Stimulated activated CD4-positive, alpha-beta T cell treated with anti-CD3 and anti-CD28 coated beads, Interleukin-2, amount 100 ng/mL, for 4 hours (primary cell): ENCODE results near the gene SLC48A1.

Source experiments
- DNase-seq: peaks from one replicate; pipeline ENCODE4 v3.0.0-alpha.2; 2020; ENCODE audit warnings: low read depth

SLC48A1 gene

DNA sequence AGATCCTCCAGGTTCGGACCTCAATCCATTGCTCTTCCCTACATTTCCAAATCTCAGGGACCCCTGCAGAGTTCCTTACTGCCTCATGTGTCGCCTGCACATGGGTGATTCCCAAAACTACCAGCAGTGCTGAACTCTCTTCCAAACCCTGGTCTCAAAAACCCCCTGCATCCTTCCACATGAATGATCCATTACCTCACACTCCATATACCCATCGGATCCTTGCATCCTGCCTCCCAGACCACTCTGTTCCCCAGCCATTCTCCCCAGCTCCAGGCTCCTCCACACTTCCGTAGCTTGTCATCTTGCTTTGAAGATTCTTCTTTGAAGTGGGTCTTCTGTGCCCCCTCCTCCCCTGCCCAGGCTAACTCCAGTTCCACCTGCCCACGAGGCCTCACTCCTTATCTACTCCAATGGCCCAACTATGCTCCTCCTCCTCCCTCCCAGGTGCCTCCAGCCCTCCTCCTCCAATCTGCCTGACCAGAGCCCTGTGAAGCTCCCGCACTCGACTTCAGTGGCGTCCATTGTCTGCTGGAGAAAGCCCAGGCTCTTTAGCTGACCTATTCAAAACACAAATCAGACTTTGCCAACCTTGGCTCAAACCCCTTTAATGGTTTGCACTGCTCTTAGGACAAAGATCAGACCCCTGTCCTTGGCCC is 28.1 kb upstream of the SLC48A1 start:
- DNase-seq = no peak

DNA sequence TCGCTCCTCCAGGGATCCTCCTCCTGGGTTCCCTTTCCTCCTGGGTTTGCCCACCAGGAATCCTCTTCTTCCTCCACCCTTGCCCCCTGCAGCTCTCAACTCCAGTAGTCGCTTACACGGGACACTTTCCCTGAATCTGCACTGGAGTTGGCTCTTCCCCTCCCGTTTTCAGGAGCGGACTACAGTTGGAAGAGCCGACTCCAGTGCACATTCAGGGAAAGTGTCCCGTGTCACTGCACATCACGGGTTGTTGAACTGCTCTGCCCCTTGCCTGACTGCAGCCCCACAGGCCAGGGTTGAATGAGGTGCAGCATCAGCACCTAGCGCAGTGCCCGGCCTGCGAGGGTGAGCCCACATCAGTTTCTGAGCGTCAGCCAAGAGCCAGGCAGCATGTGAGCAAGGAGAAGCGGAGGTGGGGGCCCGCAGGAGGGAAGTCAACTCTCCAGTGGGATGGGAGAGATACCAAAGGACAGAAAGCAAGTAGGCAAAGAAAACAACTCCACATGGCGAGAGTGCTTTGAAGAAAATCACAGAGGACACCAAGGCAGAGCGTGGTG is 27.5 kb upstream of the SLC48A1 start:
- DNase-seq = no peak

DNA sequence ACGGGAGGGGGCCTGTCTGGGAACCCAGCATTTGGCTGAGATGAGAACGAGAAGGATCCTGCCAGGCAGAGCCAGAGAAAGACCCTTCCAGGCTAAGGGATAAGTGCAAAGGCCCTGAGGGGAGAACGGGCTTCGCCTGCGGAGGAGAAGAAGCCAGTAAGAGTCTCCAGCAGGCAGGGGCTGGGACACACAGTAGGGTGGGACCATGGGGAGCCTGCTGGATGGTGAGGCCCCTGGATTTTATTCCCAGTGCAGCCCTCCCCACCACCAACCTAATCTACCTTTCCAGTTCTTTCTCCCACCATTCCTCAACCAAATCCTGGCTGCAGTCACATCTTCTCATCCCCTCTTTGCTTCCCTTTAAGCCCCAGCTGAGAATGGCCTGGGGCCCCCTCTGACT is 27.0 kb upstream of the SLC48A1 start:
- no peak for DNase-seq

DNA sequence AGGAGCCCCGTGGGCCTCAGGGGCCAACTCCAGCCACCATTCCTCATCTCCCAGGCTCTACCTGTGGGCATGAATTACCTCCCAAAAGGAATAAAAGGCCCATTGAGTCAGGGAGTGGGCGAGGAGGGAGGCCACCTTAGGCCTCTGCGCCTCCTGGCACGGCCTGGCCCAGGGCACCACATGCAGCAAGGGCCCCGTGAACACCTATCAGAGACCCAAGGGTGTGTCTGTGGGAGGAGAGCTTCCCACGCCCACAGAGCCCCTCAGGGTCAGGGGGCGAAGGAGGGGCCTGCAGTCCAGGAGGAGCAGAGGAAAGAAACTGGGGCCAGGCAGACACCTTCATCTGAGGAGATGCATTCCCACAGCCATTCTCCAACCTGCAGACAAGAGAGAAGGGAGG is 26.5 kb upstream of the SLC48A1 start:
- no peak for DNase-seq

DNA sequence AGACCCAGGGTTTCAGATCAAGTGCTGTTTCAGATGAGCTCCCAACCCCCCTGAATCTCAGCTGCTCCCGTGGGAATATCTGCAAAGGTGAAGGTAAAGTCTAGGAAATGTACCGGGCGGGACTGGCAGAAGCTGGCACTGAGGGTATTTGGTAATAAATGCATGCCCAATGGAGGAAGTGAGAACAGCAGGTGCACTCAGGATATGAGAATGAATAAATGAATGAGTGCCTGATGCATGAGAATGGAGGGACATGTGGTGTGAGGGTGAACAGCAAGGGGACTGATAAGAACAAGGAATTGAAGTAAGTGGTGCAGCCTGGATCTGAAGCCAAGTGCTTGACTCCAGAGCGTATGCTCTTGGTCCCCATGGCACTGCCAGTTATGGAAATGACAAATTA is 25.9 kb upstream of the SLC48A1 start:
- DNase-seq = no peak

DNA sequence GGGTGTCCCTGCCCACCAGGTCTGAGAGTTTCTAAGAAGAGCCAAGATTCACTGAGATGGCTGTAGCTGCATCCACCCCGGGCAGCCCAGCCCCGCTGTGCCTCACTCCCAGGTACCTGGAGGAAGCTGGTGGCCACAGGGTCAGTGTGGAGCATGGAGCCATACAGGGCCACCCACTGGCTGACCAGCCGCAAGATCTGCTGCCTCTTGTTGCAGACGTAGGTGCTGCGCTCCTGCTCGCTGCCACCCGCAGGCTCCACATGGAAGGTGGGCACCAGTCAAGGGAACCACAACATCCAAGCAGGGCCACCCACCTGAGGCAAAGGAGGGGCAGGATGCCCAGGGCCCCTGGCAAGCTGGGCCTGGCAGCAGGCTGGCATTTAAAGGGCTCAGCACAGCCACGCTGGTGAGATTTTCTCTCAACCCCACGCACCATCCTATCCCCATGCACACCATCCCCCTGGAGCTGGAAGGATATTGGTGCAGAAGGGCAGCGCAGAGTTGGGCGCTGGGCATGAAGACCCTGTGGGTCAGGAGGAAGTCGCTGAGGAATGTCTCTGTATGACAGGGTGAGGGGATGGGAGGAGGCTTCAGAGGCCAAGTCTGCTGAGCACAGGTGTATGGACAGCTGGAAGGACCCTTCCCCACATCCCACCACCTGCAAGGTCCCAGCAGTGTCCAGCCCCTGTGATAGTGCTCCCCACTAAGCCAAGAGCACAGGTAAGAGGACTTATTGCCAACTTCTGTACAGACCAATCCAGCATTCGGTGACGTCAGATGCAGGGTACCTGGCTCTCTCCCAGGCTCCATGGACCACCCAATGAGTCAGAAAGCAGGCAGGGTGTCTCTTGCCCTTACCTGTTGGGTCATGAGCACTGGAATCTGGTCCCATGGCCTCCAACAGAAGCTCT is 25.2 kb upstream of the SLC48A1 start:
- no peak for DNase-seq

DNA sequence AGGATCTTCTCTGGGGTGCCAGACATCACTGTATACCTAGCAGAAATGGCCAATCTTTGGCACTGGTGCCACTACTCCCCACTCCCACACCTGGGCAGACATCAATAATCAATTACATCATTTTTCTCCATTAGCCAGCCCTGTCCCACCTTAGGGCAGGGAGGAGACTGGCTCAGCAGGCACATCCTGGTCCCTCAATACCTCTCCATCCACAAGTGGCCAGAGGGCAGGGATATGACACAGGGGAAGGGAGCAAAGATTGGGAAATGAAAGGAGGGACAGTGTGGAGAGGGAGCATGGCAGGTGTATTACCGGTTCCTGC is 24.6 kb upstream of the SLC48A1 start:
- DNase-seq = no peak

DNA sequence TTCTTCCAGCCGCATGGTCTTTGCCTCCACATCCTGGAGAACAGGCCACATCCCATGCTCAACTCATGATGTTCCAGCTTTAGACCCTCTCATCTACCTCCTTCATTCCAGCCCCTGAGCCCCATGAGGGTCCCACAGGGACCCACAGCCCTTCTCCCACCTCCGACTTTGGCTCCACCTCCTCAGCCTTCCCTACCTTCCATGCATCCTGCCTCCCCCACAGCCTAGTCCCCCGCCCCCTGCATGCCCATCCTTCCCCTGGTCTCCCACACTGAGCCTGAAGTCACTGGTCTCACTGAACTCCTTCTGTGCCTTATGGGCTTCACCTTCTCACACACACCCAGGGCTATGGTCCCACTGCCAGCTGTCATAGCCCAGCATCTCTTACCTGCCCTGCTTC is 24.1 kb upstream of the SLC48A1 start:
- no peak for DNase-seq

DNA sequence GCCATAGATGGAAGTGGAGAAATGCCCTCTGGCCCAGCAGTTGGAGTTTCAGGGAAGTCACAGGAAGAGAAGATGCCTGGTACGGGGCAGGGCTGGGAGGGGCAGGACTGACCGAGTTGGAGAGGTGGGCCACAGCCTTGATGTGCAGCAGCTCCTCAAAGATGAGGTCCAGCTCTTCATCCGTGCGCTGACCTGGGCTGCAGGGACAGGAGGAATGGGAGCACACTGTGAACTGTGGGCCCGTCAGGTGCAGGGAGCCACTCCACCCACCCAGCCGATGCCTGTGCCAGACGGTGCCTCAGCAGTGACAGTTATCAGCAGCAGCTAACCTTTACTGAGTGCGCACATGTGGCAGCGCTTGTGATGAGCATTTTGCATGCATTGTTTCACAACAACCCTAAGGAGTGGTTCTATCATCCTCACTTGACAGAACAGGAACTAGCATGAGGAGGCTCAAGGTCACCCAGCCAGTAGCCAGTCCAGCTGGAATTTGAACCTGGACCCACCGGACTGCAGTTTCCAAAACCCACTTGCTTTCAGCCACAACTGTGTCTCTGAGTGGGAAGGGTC is 22.7 kb upstream of the SLC48A1 start:
- DNase-seq = no peak

DNA sequence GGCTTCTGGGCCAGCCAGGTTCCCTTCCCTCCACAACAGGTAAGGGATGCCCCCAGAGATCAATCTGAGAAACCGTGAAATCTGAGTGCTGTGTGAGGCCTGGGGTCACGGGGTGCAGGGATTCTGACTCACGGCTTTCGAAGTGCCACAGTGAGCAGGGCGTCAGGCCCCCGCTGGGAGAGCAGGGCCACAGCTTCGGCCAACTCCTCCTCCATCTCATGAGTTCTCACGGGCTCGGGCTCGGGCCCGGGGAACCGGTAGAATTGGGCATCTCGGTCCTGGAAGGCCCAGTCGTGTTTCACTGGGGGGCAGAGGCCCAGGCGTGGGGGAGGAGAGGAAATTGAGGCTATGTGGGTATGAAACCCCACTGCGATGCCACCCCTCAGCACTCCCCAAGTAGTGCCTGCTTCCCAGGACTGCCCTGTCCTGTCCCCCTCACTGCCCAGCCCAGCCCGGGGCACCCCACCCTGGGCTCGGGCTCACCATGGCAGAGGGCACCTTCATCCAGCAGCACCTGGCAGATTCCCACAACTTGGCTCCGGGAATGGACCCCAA is 22.0 kb upstream of the SLC48A1 start:
- DNase-seq = no peak

DNA sequence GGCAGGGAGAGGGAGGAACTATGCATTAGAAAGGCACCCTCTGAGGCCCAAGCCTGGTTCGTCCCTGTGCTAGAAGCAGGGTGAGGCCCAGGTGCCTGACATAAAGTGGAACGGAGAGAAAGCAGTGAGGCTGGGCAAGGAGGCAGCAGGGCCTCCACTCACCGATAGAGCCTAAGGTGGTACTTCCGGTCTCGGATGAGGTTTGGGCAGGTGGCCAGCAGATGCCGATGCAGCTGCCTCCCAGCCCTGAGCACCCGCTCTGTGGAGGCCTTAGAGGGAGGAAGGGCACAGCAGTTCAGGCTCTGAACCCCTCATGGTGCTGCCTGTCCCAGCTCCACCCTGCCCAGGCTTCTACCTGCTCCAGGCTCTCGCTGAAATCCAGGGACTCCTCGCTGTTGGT is 21.5 kb upstream of the SLC48A1 start:
- DNase-seq = no peak

DNA sequence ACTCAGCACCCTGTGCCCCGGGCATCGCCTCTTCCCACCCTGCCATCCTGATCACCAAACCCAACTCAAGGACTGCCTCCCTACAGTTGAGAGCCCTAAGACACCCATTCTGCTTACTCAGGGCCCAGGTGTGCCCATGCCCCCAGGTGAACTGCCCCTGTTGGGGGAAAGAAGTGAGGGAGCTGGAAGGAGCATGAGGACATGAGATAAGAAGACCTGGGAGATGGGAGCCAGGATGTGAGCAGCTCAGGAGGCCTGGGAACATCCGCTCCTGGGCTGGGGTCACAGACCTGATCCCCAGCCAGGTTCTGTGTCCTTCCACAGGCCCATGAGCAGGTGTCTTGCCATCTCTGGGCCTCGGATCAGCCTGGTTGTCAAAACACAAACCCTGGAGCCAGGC is 20.9 kb upstream of the SLC48A1 start:
- no peak for DNase-seq

DNA sequence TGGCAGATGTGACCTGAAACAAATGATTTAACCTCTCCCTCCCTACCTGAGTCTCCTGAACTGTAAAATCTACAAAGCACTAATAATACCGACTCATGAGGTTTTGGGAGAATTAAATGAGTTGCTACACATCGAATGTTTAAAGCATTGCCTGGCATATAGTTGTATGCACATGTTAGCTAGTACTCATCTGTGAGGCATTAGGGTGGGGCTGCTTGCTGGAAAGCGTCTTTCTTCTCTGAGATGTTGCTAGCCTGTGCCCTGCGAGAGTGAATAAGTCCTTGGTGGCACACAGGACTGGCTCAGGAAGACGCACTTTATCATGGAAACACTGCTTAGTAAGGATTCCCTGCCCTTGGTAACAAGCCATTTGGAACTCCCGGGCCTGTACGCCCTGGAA is 20.5 kb upstream of the SLC48A1 start:
- DNase-seq = no peak

DNA sequence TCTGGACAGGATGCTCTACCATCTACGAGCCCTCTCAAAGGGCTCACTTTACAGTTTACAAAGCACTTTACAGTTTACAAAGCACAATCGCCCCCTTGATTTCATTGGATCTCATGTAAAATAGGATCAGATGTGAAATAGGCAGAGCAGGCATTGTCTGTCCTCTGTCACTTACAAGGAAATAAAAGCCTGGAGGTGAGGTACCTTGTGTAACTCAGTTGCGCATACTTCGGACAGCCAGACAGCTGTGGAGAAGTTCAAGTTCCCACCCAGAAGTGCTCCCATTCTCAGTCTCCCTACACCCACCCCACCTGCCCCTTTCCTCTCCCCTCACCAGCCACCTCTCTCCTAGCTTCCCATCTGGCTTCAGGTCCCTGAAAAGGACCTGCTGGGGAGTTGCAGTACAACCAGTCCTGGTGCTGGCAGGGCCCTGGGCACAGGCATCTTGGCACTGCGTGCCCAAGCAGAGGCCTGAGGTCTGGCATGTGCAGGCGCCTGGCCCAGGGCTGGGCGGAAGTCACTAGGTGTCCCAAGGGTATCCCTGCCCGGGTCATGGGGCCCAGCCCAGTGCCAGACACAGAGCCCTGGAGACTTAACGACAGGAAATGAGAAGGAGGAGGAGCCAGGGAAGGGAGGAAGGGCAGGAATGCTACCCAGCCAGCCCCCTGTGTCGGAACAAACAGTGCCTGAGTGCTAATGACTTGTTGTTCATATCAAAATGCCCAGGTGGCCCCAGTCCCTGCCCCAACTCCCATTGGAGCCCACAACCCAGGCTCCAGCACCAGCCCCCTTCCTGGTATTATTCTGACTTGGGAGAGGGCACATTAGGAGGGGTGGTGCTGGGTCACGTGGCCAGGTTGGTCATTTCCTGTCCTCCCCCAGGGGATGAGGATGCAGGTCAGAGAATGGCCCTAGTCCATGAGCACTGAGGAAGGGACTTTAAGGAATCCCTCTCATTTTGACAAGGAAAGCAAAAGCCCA is 19.7 kb upstream of the SLC48A1 start:
- DNase-seq = no peak

DNA sequence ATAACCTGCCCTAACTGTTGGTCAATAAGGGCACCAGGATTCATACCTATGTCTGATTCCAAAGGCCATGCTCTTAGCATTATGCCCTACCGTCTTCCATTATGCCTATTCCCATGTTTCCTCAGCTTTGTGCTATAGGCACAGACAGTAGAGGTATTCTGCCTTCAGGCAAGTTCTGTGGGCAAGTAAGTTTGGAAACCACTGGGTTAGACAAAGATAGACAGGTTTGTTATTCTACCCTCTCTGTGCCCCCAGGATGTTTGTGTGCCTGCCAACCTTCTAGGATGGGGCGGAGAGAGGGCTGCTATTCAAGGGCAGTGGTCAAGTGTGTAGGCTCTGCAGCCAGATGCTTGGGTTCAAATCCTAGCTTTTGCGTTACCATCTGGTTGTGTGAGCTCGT is 18.9 kb upstream of the SLC48A1 start:
- DNase-seq = no peak

DNA sequence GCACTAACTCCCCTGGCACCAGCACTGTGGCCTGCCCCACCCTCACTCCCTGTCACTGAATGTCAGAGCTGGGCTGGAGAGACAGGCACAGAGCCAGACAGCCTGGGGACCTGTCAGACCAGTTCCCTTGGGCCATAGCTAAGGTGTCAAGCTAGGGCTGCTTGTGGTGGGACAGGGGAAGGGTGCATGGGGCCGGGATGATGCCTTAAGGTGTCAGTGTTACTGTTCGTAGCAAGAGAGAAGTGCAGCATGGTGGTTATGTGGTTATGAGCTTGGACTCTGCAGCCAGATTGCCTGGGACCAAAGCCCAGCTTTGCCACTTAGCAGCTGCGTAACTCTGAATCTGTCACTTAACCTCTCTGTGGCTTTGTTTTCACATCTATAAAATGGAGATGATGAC is 18.2 kb upstream of the SLC48A1 start:
- no peak for DNase-seq

DNA sequence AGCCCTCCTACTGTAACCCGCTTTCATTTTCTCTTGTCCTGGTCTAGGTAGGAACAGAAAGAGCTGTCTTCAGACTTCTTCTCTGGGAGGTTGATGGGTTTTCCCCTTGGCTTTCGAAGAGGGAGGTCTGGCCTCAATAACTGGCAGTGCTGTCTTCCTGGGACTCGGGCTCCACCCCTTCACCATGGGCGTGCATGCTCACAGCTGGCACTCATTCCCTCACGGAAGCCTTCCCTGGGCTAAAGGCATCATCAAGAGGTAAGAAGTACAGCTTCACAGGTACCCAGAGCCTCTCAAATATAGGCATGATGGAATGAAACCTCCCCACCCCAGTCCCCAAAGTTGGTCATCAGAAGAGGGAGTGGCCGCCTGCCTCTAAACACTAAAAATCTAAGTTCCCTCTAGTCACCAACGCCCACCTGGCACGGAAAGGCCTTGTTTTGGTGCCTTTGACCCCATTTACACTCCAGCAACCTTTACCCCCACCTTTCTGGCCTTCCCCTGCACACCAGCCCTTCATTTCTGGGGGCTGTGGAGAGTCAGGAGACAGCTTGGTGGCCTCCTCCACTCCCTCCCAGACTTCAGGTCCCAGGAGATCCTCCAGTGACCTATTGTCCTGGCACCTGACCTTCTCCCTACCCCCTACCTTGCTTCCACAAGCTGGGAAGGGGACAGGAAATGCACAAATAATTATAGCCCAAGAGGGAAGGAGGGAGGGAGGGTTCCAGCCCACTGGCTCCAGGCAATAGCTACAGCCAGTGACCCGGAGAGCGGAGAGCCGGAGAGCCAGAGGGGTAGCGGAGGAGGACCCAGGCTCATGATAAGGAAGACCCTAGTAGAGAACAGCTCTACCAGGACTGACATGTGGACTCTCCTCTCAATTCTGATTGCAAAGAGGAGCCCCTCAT is 17.1 kb upstream of the SLC48A1 start:
- DNase-seq = no peak

DNA sequence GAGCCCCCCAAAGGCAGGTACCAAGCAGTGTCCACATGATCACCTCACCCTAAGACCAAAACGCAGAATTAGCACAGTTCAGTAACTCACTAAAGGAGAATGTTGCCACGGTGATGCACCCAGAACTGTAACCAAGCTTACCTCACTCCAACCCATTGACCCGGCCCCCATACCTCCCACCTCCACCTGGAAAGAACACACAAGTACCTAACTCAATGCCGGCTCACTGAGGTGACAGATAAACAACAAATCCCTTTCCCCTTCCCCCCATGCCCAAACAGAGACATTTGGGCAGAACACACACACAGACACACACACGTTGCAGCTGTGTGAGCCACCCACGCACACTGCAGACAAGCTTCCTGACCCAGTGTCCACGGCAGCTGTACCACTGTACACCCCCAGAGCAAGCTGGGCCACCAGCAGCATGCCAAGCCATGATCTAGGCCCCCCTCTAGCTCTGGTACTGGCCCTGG is 15.6 kb upstream of the SLC48A1 start:
- DNase-seq = no peak

DNA sequence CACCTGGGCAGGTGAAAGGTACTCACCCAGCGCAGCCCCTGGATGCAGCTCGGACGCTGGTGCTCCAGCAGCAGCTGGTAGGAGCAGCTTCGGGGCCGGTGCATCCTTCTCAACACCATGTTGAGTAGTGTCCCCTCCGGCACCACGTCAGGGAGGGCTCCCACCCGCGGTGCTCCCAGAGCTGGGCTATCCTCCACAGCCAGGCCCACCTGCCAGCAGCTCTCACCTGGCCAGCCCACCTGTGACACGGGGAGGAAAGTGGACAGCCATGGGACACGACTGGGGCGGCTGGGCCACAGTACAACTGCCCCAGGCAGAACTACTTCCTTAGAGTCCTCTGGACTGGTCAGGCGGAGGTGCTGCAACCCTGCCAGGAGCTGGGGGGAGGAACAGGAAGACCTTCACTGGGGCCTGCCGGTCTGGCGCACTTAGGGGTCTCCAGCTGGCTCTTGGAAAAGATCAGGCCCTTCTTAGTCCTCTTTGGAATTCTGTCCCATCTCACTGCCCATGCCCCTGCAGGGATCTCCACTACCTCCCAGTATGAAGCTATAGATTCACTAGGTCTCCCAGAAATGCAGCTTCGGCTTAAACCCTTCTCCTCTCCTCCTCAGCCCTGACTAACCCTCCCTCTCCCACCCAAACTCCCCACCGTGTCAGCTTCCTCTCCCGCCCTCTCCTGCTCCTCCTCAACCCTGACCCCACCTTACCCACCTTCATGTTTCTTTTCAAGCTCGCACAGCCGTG is 15.0 kb upstream of the SLC48A1 start:
- no peak for DNase-seq

DNA sequence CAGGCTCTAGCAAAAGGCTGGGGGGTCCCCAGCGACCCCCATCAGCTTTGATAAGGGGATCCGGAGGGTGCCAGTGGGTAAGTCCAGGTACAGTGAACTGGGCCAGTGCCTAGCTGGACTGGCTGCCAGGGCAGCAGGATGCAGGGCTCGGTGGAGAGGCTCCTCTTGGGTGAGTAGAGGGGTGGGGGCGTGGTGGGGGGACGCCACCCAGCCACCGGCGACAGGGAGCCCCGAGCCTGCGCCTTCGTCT is 14.5 kb upstream of the SLC48A1 start:
- no peak for DNase-seq
